Fibroblast of lung (primary cell): ENCODE data around the gene RRAS2. TPM values are rescaled to one million over a fixed set of nuclear protein-coding genes. Genes with fewer than 3 reads are reported as not detected.
"Not testable (repeated sequence)": the region's sequence is repeated elsewhere in the genome, so short reads cannot be mapped to it uniquely, and the experiment has no call there.

ENCODE experiments used
- DNase-seq, 2 donors: peaks; one replicate each; pipeline versions ENCODE4 v3.0.0 to v3.0.0-alpha.2; 2010; ENCODE audit warnings: low read depth in 2 of 2
- H2AFZ ChIP-seq: 2 replicates; pipeline ENCODE4 v1.5.1; 2012; ENCODE audit warnings: low read length, control low read depth, inconsistent platforms
- H3K27ac ChIP-seq: 2 replicates; pipeline ENCODE4 v1.5.1; 2011; ENCODE audit warnings: low read length, control low read depth; ENCODE audit not compliant: insufficient read depth
- H3K27me3 ChIP-seq: 2 replicates; pipeline ENCODE4 v1.5.1; 2011; ENCODE audit warnings: mild to moderate bottlenecking, low read length; ENCODE audit not compliant: control insufficient read depth, insufficient read depth
- H3K36me3 ChIP-seq: 2 replicates; pipeline ENCODE4 v1.5.1; 2011; ENCODE audit warnings: low read length; ENCODE audit not compliant: control insufficient read depth, insufficient read depth
- H3K4me1 ChIP-seq: 2 replicates; pipeline ENCODE4 v1.5.1; 2011; ENCODE audit warnings: low read length; ENCODE audit not compliant: control insufficient read depth, insufficient read depth; ENCODE audit errors: extremely low read depth
- H3K4me2 ChIP-seq: 2 replicates; pipeline ENCODE4 v1.5.1; 2011; ENCODE audit warnings: low read length, control low read depth; ENCODE audit not compliant: insufficient read depth; ENCODE audit errors: extremely low read depth
- H3K4me3 ChIP-seq, 4 experiments: fragments of 200-600 bp in 1 of 4; sonication (generic) in 1 of 4; replicated peaks in 1 of 4; 2 replicates each; pipeline ENCODE4 v1.5.1; 2011 to 2016; ENCODE audit warnings: low read length in 4 of 4, low read depth in 3 of 4, mild to moderate bottlenecking in 3 of 4, control low read depth in 2 of 4, inconsistent platforms in 1 of 4, mixed read lengths in 1 of 4; ENCODE audit not compliant: insufficient read depth in 1 of 4; ENCODE audit errors: control extremely low read depth in 1 of 4
- H3K79me2 ChIP-seq: 2 replicates; pipeline ENCODE4 v1.5.1; 2012; ENCODE audit warnings: mild to moderate bottlenecking, low read length, inconsistent platforms; ENCODE audit not compliant: control insufficient read depth, insufficient read depth
- H3K9ac ChIP-seq: 2 replicates; pipeline ENCODE4 v1.5.1; 2011; ENCODE audit warnings: mild to moderate bottlenecking, low read length, control low read depth; ENCODE audit not compliant: insufficient read depth
- H3K9me3 ChIP-seq: 2 replicates; pipeline ENCODE4 v1.5.1; 2012; ENCODE audit warnings: low read depth, low read length; ENCODE audit not compliant: control insufficient read depth, insufficient read depth
- H4K20me1 ChIP-seq: 2 replicates; pipeline ENCODE4 v1.5.1; 2011; ENCODE audit warnings: low read length; ENCODE audit not compliant: control insufficient read depth, insufficient read depth; ENCODE audit errors: extremely low read depth
- EZH2 ChIP-seq: IDR thresholded peaks from 2 replicates; pipeline ENCODE4 v1.5.1; 2012; ENCODE audit warnings: low read length, control low read depth, mild to moderate bottlenecking; ENCODE audit errors: missing control alignments
- polyA plus RNA-seq, 2 donors: library from polyadenylated mRNA; depleted of rRNA in 1 of 2; stranded (reverse) in 1 of 2; unstranded in 1 of 2; fragments of >200 nt; gene quantifications; 2 replicates each; pipeline ENCODE4 v1.2.1, GENCODE V29; 2011 to 2012; ENCODE audit warnings: missing spikeins in 1 of 2
- total RNA-seq: library from RNA; depleted of rRNA; stranded (reverse); fragments of >200 nt; gene quantifications from 2 replicates; pipeline ENCODE4 v1.2.1, GENCODE V29; 2014
- TF ChIP-seq, protein P1 (sequence below), 2 donors: IDR thresholded peaks in 1 of 2; conservative IDR thresholded peaks in 1 of 2; 1 replicate in 1 of 2; 2 replicates in 1 of 2; pipeline ENCODE4 v1.5.1; 2011 to 2012; ENCODE audit warnings: low read length in 2 of 2, control low read depth in 1 of 2, inconsistent platforms in 1 of 2, low read depth in 1 of 2, mild to moderate bottlenecking in 1 of 2

Gene RRAS2
- total and polyA plus RNA-seq, 2 donors (not counting 1 experiment from before 2014, with no cell fraction given) = 160 to 178 TPM

DNA sequence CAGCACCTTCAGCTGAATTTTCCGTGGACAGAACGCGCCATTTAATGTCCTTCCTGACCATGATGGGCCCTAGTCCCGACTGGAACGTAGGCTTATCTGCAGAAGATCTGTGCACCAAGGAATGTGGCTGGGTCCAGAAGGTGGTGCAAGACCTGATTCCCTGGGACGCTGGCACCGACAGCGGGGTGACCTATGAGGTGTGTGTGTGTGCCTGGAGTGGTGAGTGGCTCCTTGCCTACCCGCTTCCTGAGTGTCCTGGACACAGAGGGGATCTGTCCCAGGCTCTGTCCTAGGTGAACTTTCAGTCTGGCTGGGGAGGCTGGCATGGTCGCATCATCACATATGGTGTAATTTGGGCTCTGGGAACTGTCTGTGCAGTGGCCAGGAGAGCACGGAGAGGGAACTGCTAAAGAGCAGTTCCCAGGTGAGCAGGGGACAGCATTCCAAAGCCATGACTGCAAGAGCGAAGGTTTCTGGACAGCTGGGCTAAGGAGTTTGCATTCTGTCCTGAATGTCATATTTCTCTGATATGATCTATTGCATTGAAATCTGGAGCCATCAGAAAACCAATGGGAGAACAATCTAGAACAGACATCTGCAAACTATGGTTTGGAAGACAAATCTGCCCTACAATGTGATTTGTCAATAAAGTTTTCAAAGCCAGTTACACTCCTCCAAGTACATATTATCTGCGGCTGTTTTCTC lies 104.3 kb downstream of the RRAS2 start:
- no peaks in the 10 kb centered on the region for H3K9me3 ChIP-seq
- TF ChIP-seq, protein P1, sequence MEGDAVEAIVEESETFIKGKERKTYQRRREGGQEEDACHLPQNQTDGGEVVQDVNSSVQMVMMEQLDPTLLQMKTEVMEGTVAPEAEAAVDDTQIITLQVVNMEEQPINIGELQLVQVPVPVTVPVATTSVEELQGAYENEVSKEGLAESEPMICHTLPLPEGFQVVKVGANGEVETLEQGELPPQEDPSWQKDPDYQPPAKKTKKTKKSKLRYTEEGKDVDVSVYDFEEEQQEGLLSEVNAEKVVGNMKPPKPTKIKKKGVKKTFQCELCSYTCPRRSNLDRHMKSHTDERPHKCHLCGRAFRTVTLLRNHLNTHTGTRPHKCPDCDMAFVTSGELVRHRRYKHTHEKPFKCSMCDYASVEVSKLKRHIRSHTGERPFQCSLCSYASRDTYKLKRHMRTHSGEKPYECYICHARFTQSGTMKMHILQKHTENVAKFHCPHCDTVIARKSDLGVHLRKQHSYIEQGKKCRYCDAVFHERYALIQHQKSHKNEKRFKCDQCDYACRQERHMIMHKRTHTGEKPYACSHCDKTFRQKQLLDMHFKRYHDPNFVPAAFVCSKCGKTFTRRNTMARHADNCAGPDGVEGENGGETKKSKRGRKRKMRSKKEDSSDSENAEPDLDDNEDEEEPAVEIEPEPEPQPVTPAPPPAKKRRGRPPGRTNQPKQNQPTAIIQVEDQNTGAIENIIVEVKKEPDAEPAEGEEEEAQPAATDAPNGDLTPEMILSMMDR (conservative IDR thresholded peaks at IDR 0.05 in 1 of 2, IDR thresholded peaks at IDR 0.05 in 1 of 2; ENCODE audit: low read depth in 1 of 2, low read length in 2 of 2) = no peak
- TF ChIP-seq EZH2 = no peak
- no peak overlapping the region for H3K9ac ChIP-seq

DNA sequence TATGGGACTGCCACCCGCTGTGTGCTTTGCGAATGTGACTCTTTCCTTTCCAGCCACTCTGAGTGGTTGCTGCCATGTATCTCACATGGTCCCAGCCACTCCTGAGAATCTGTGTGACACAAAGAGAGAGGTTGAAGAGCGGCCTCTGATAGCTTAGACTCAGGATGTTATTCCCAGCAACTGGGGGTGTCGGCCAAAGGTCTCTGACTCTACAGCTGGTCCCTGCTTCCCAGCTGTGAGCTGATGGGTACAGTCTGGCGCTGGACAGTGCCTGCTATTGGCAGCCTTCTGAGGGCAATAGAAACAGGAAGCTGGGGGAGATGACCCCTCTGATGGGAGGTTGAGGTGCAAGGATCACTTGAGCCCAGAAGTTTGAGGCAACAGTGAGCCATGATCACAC lies 105.1 kb downstream of the RRAS2 start:
- H3K9me3 ChIP-seq = no peaks in the 10 kb centered on the region
- TF ChIP-seq EZH2 = no peak
- TF ChIP-seq, protein P1 (conservative IDR thresholded peaks at IDR 0.05 in 1 of 2, IDR thresholded peaks at IDR 0.05 in 1 of 2; ENCODE audit: low read depth in 1 of 2, low read length in 2 of 2) = no peak
- H3K27ac ChIP-seq = no peak overlapping the region
- no peak overlapping the region for H2AFZ ChIP-seq
- no peak overlapping the region for H3K4me3 ChIP-seq
- no peaks in the 10 kb centered on the region for H3K79me2 ChIP-seq
- H4K20me1 ChIP-seq = no peaks in the 10 kb centered on the region
- no peak overlapping the region for H3K4me2 ChIP-seq
- H3K9ac ChIP-seq = no peak overlapping the region
- DNase-seq = peak in 1 of 2 donors; percentile 81
- H3K4me1 ChIP-seq = peaks cover 7% of the 10 kb centered on the region
- H3K36me3 ChIP-seq = no peaks in the 10 kb centered on the region
- peaks cover 8% of the 10 kb centered on the region for H3K27me3 ChIP-seq

More for the DNA sequence above, 104.3 kb downstream of the RRAS2 start:
- no peaks in the 10 kb centered on the region for H3K79me2 ChIP-seq
- H3K4me2 ChIP-seq = no peak overlapping the region
- no peak overlapping the region for H3K4me3 ChIP-seq
- H3K4me1 ChIP-seq = peaks cover 7% of the 10 kb centered on the region
- DNase-seq = no peak
- no peak overlapping the region for H2AFZ ChIP-seq
- no peaks in the 10 kb centered on the region for H4K20me1 ChIP-seq
- no peak overlapping the region for H3K27ac ChIP-seq
- no peaks in the 10 kb centered on the region for H3K36me3 ChIP-seq
- peaks cover 8% of the 10 kb centered on the region for H3K27me3 ChIP-seq

DNA sequence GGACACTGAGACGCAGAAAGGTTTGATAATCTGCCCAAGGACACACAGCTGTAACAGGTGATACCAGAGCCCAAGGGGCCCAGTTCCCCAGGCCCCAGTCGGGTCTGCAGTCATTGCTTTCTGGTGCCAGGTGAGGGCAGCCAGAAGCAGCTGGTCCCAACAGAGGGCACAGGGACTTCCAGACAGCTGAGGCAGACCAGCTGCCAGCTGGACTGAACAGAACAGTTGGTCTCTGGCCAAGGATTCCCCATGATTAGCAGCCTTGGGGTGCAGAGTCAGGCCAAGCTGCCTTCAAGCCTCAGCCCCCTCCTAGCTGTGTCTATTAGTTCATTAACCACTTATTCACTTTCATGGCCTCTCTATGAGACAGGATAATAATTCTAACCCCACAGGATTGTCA lies 105.6 kb downstream of the RRAS2 start:
- Histone ChIP-seq H3K79me2 (no peaks in the 10 kb centered on the region), H3K27me3 (peaks cover 10% of the 10 kb centered on the region)

DNA sequence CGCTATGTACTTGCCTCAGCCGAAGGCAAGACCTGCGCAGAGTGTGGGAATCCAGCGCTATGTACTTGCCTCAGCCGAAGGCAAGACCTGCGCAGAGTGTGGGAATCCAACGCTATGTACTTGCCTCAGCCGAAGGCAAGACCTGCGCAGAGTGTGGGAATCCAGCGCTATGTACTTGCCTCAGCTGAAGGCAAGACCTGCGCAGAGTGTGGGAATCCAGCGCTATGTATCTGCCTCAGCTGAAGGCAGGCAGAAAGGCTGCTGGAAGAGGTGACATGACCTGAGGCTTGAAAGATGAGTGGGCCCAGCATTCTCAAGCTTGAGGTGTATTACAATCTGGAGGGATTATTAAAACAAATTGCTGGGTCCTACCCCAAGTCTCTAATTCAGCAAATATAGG lies 106.5 kb downstream of the RRAS2 start:
- H3K79me2 ChIP-seq, H3K36me3 ChIP-seq, H4K20me1 ChIP-seq, H2AFZ ChIP-seq, H3K27ac ChIP-seq, H3K9ac ChIP-seq, H3K9me3 ChIP-seq, H3K4me3 ChIP-seq, H3K4me1 ChIP-seq, DNase-seq, H3K4me2 ChIP-seq: not testable (repeated sequence)
- H3K27me3 ChIP-seq = peaks cover 13% of the 10 kb centered on the region

More for the DNA sequence above, 105.6 kb downstream of the RRAS2 start:
- DNase-seq = peak in 1 of 2 donors; percentile 56
- peaks cover 5% of the 10 kb centered on the region for H3K4me1 ChIP-seq
- no peak overlapping the region for H3K9ac ChIP-seq
- no peaks in the 10 kb centered on the region for H3K36me3 ChIP-seq
- no peaks in the 10 kb centered on the region for H4K20me1 ChIP-seq
- no peaks in the 10 kb centered on the region for H3K9me3 ChIP-seq
- no peak overlapping the region for H3K4me3 ChIP-seq
- no peak overlapping the region for H3K27ac ChIP-seq
- TF ChIP-seq EZH2 = no peak
- TF ChIP-seq, protein P1 (conservative IDR thresholded peaks at IDR 0.05 in 1 of 2, IDR thresholded peaks at IDR 0.05 in 1 of 2; ENCODE audit: low read depth in 1 of 2, low read length in 2 of 2) = no peak
- H3K4me2 ChIP-seq = no peak overlapping the region
- H2AFZ ChIP-seq = no peak overlapping the region
